DND-41 (cell line): ENCODE results near the gene MVK.
A peak's percentile ranks its signal among the peaks of the same experiment; 100 is the strongest.

Experiments
- ATAC-seq: fragments of 200-7000 bp; cut with Tn5 transposase; 3 replicates; pipeline ENCODE4 v1.9.1; 2021; ENCODE audit warnings: low read depth; ENCODE audit not compliant: insufficient read depth
- DNase-seq: peaks from one replicate; pipeline ENCODE4 v3.0.0-alpha.2; 2020
- H2AFZ ChIP-seq: 2 replicates; pipeline ENCODE4 v1.6.0; 2012; ENCODE audit warnings: low read depth, low read length
- H3K27ac ChIP-seq: 2 replicates; pipeline ENCODE4 v1.5.1; 2012; ENCODE audit warnings: low read length, inconsistent platforms
- H3K27me3 ChIP-seq: fragments of 200-600 bp; sonication (generic); 2 replicates; pipeline ENCODE4 v1.6.0; 2012; ENCODE audit warnings: low read length, mild to moderate bottlenecking, inconsistent platforms; ENCODE audit not compliant: insufficient read depth, poor library complexity
- H3K36me3 ChIP-seq: 2 replicates; pipeline ENCODE4 v1.5.1; 2012; ENCODE audit warnings: low read length, inconsistent platforms; ENCODE audit not compliant: insufficient read depth
- H3K4me1 ChIP-seq: 2 replicates; pipeline ENCODE4 v1.5.1; 2012; ENCODE audit warnings: mild to moderate bottlenecking, low read length; ENCODE audit not compliant: insufficient read depth
- H3K4me2 ChIP-seq: 2 replicates; pipeline ENCODE4 v1.6.0; 2012; ENCODE audit warnings: mild to moderate bottlenecking, moderate library complexity, low read length, inconsistent platforms; ENCODE audit not compliant: insufficient read depth
- H3K4me3 ChIP-seq, 2 experiments: fragments of 200-600 bp in 1 of 2; shearing (Covaris generic) in 1 of 2; 2 replicates each; pipeline ENCODE4 v1.5.1; 2012 to 2016; ENCODE audit warnings: inconsistent platforms in 2 of 2, low read length in 2 of 2, mild to moderate bottlenecking in 2 of 2, low read depth in 1 of 2, moderate library complexity in 1 of 2
- H3K79me2 ChIP-seq: 2 replicates; pipeline ENCODE4 v1.6.0; 2012; ENCODE audit warnings: low read length, inconsistent platforms; ENCODE audit not compliant: insufficient read depth
- H3K9ac ChIP-seq: 2 replicates; pipeline ENCODE4 v1.6.0; 2012; ENCODE audit warnings: low read depth, mild to moderate bottlenecking, inconsistent platforms, low read length, moderate library complexity
- H3K9me3 ChIP-seq: 2 replicates; pipeline ENCODE4 v1.5.1; 2012; ENCODE audit warnings: low read length, moderate library complexity, mild to moderate bottlenecking, inconsistent platforms; ENCODE audit not compliant: insufficient read depth, severe bottlenecking
- H4K20me1 ChIP-seq: 2 replicates; pipeline ENCODE4 v1.6.0; 2012; ENCODE audit warnings: low read length; ENCODE audit not compliant: insufficient read depth
- CTCF ChIP-seq: IDR thresholded peaks from 2 replicates; pipeline ENCODE4 v1.5.1; 2012; ENCODE audit warnings: borderline replicate concordance, low read length, moderate library complexity, mild to moderate bottlenecking; ENCODE audit not compliant: poor library complexity, severe bottlenecking; ENCODE audit errors: extremely low read depth
- EZH2 ChIP-seq: IDR thresholded peaks from 3 replicates; pipeline ENCODE4 v1.6.1; 2012; ENCODE audit warnings: borderline replicate concordance, low read depth, mild to moderate bottlenecking, moderate library complexity, low read length, inconsistent platforms; ENCODE audit not compliant: severe bottlenecking

MVK gene

GRCh38 chr12:109612975-109613502 lies 39.4 kb downstream of the MVK start:
- Histone ChIP-seq H3K36me3 (no peaks in the 10 kb centered on the region), H3K9me3 (no peaks in the 10 kb centered on the region), H3K4me2 (no peak overlapping the region), H3K4me3 (no peak overlapping the region), H3K27me3 (peaks cover 26% of the 10 kb centered on the region), H2AFZ (no peak overlapping the region), H3K9ac (no peak overlapping the region), H3K79me2 (no peaks in the 10 kb centered on the region), H3K27ac (no peak overlapping the region), H3K4me1 (no peaks in the 10 kb centered on the region), H4K20me1 (peaks cover 2% of the 10 kb centered on the region; the same call in 1 of the 2 replicates)
- DNase-seq (no peak), ATAC-seq (peak; percentile 69; the same call in 2 of the 3 replicates)
- no peak for TF ChIP-seq EZH2
- peak; percentile 39 for TF ChIP-seq CTCF

- Histone ChIP-seq H3K27ac (no peak overlapping the region), H3K27me3 (peaks cover 26% of the 10 kb centered on the region), H3K4me1 (no peaks in the 10 kb centered on the region), H2AFZ (no peak overlapping the region), H4K20me1 (peaks cover 2% of the 10 kb centered on the region; the same call in 1 of the 2 replicates), H3K36me3 (no peaks in the 10 kb centered on the region), H3K4me3 (no peak overlapping the region), H3K4me2 (no peak overlapping the region), H3K9ac (no peak overlapping the region), H3K9me3 (no peaks in the 10 kb centered on the region), H3K79me2 (no peaks in the 10 kb centered on the region)
- ATAC-seq = no peak
- no peak for TF ChIP-seq EZH2
- TF ChIP-seq CTCF = no peak
- no peak for DNase-seq
Measured at GRCh38 chr12:109613649-109614455, 40.3 kb downstream of the MVK start.

GRCh38 chr12:109615556-109616229 lies 42.1 kb downstream of the MVK start:
- no peak for ATAC-seq

More at GRCh38 chr12:109615556-109616229, 42.1 kb downstream of the MVK start:
- no peak for TF ChIP-seq EZH2
- no peak for TF ChIP-seq CTCF
- Histone ChIP-seq H3K4me3 (no peak overlapping the region), H3K79me2 (no peaks in the 10 kb centered on the region), H3K27ac (no peak overlapping the region), H3K27me3 (peaks cover 18% of the 10 kb centered on the region), H3K9me3 (no peaks in the 10 kb centered on the region), H4K20me1 (peaks cover 2% of the 10 kb centered on the region; the same call in 1 of the 2 replicates), H3K36me3 (no peaks in the 10 kb centered on the region), H3K4me2 (no peak overlapping the region), H2AFZ (no peak overlapping the region), H3K4me1 (no peaks in the 10 kb centered on the region), H3K9ac (no peak overlapping the region)
- DNase-seq = no peak
